Brain pericyte (primary cell): ENCODE measurements around the gene PCID2.

Experiments
- DNase-seq: peaks from one replicate; pipeline ENCODE4 v3.0.0-alpha.2; 2012; ENCODE audit warnings: low read depth, low spot score

The PCID2 gene

GRCh38 chr13:113187263-113187669, 21.2 kb downstream of the PCID2 start:
- DNase-seq = peak; percentile 90

GRCh38 chr13:113186061-113186900, 22.2 kb downstream of the PCID2 start:
- DNase-seq = peak; percentile 27

GRCh38 chr13:113184568-113185440, 23.7 kb downstream of the PCID2 start:
- peak; percentile 71 for DNase-seq

GRCh38 chr13:113183450-113184129, 24.9 kb downstream of the PCID2 start:
- peak; percentile 93 for DNase-seq

- DNase-seq = peak; percentile 92
These were observed 26.4 kb downstream of the PCID2 start for GRCh38 chr13:113182046-113182445.

- peak; percentile 97 for DNase-seq
These were observed 28.9 kb downstream of the PCID2 start for GRCh38 chr13:113179374-113180230.

- no peak for DNase-seq
These were observed 29.6 kb downstream of the PCID2 start for GRCh38 chr13:113178896-113179167.

GRCh38 chr13:113178070-113178895, 30.2 kb downstream of the PCID2 start:
- peak; percentile 41 for DNase-seq

- DNase-seq = no peak
These were observed 31.6 kb downstream of the PCID2 start for GRCh38 chr13:113176822-113177221.

GRCh38 chr13:113176280-113176679, 32.2 kb downstream of the PCID2 start:
- DNase-seq = no peak

GRCh38 chr13:113172419-113172926, 36.0 kb downstream of the PCID2 start:
- DNase-seq = no peak

GRCh38 chr13:113171250-113172125, 37.0 kb downstream of the PCID2 start:
- DNase-seq = no peak

GRCh38 chr13:113170511-113170910, 38.0 kb downstream of the PCID2 start:
- DNase-seq = no peak

- no peak for DNase-seq
These were observed 38.9 kb downstream of the PCID2 start for GRCh38 chr13:113169277-113170272.

GRCh38 chr13:113168211-113168610, 40.3 kb downstream of the PCID2 start:
- DNase-seq = no peak

GRCh38 chr13:113167575-113167974, 40.9 kb downstream of the PCID2 start:
- DNase-seq = no peak

GRCh38 chr13:113167155-113167554, 41.3 kb downstream of the PCID2 start:
- DNase-seq = no peak

GRCh38 chr13:113166681-113167080, 41.8 kb downstream of the PCID2 start:
- no peak for DNase-seq
